Breast epithelium (tissue), 4 donors: Measurements from ENCODE around the gene CCND3. TPM values are rescaled to one million over a fixed set of nuclear protein-coding genes. Genes with fewer than 3 reads are reported as not detected.

Experiments used
- DNase-seq, 2 donors: peaks; one replicate each; pipeline ENCODE4 v3.0.0-alpha.2; 2019; ENCODE audit warnings: low spot score in 2 of 2
- H3K27ac ChIP-seq, 2 donors: fragments of 200-600 bp; sonication (generic) in 1 of 2; one replicate each; pipeline ENCODE4 v1.5.1; 2016 to 2019; ENCODE audit warnings: mild to moderate bottlenecking in 1 of 2
- H3K27me3 ChIP-seq, 2 donors: fragments of 200-600 bp; sonication (generic) in 1 of 2; one replicate each; pipeline versions ENCODE4 v1.5.1 to v1.6.0; 2017 to 2019; ENCODE audit warnings: control low read depth in 1 of 2, mild to moderate bottlenecking in 1 of 2
- H3K36me3 ChIP-seq: fragments of 200-600 bp; one replicate; pipeline ENCODE4 v1.5.1; 2019
- H3K4me1 ChIP-seq, 2 donors: fragments of 200-600 bp; sonication (generic); one replicate each; pipeline ENCODE4 v1.5.1; 2016 to 2019; ENCODE audit warnings: control low read depth in 1 of 2
- H3K4me3 ChIP-seq, 3 donors: fragments of 200-600 bp; sonication (generic); 1 replicate in 2 of 3; 2 replicates in 1 of 3; pipeline ENCODE4 v1.5.1; 2016 to 2019; ENCODE audit warnings: mild to moderate bottlenecking in 3 of 3, moderate library complexity in 2 of 3
- H3K9me3 ChIP-seq, 2 donors: fragments of 200-600 bp; sonication (generic) in 1 of 2; one replicate each; pipeline ENCODE4 v1.5.1; 2016 to 2019; ENCODE audit warnings: control low read depth in 1 of 2
- POLR2A ChIP-seq: fragments of 450-650 bp; IDR thresholded peaks from one replicate; pipeline ENCODE4 v1.6.1; 2016; ENCODE audit warnings: antibody characterized with exemption, mild to moderate bottlenecking, moderate library complexity
- POLR2AphosphoS5 ChIP-seq, 3 donors: sonication (generic); formaldehyde crosslinking; IDR thresholded peaks; one replicate each; pipeline ENCODE4 v1.6.1; 2017; ENCODE audit warnings: antibody characterized with exemption in 3 of 3
- intact Hi-C: fragments of 100-400 bp; cut with DNase I; formaldehyde crosslinking; loops from one replicate; pipeline ENCODE4 v1.15.1; 2023; ENCODE audit warnings: low total_unique reads
- total RNA-seq, 3 donors: library from RNA; depleted of rRNA; stranded (reverse); fragments of >200 nt; gene quantifications; one replicate each; pipeline ENCODE4 v1.1.0, GENCODE V29; 2016
- TF ChIP-seq, protein P1 (sequence below), 3 donors: fragments of 450-650 bp; IDR thresholded peaks; one replicate each; pipeline ENCODE4 v1.5.1; 2016 to 2017; ENCODE audit warnings: antibody characterized with exemption in 3 of 3, mild to moderate bottlenecking in 3 of 3, moderate library complexity in 3 of 3

The CCND3 gene
- total RNA-seq, 3 donors from 2014 or later = 115 to 297 (median 148) TPM

- Histone ChIP-seq H3K27me3 (no peaks in the 10 kb centered on the region), H3K4me1 (no peaks in the 10 kb centered on the region), H3K9me3 (no peaks in the 10 kb centered on the region), H3K36me3 (no peaks in the 10 kb centered on the region), H3K27ac (no peak overlapping the region), H3K4me3 (no peak overlapping the region)
- intact Hi-C loops = no loop called here
- TF ChIP-seq, protein P1, sequence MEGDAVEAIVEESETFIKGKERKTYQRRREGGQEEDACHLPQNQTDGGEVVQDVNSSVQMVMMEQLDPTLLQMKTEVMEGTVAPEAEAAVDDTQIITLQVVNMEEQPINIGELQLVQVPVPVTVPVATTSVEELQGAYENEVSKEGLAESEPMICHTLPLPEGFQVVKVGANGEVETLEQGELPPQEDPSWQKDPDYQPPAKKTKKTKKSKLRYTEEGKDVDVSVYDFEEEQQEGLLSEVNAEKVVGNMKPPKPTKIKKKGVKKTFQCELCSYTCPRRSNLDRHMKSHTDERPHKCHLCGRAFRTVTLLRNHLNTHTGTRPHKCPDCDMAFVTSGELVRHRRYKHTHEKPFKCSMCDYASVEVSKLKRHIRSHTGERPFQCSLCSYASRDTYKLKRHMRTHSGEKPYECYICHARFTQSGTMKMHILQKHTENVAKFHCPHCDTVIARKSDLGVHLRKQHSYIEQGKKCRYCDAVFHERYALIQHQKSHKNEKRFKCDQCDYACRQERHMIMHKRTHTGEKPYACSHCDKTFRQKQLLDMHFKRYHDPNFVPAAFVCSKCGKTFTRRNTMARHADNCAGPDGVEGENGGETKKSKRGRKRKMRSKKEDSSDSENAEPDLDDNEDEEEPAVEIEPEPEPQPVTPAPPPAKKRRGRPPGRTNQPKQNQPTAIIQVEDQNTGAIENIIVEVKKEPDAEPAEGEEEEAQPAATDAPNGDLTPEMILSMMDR (IDR thresholded peaks at IDR 0.05) = no peak
- TF ChIP-seq POLR2A = no peak
- TF ChIP-seq POLR2AphosphoS5 (IDR thresholded peaks at IDR 0.05) = no peak
- DNase-seq = no peak
Measured at GRCh38 chr6:41958022-41958856, 16.6 kb upstream of the CCND3 start.

GRCh38 chr6:41957117-41957516, 15.5 kb upstream of the CCND3 start:
- Histone ChIP-seq H3K27ac (no peak overlapping the region), H3K4me1 (no peaks in the 10 kb centered on the region), H3K36me3 (no peaks in the 10 kb centered on the region), H3K9me3 (no peaks in the 10 kb centered on the region), H3K27me3 (no peaks in the 10 kb centered on the region), H3K4me3 (no peak overlapping the region)
- no peak for TF ChIP-seq POLR2A
- TF ChIP-seq POLR2AphosphoS5 (IDR thresholded peaks at IDR 0.05) = no peak
- TF ChIP-seq, protein P1 (IDR thresholded peaks at IDR 0.05) = no peak
- DNase-seq = no peak
- intact Hi-C loops = no loop called here

DNA sequence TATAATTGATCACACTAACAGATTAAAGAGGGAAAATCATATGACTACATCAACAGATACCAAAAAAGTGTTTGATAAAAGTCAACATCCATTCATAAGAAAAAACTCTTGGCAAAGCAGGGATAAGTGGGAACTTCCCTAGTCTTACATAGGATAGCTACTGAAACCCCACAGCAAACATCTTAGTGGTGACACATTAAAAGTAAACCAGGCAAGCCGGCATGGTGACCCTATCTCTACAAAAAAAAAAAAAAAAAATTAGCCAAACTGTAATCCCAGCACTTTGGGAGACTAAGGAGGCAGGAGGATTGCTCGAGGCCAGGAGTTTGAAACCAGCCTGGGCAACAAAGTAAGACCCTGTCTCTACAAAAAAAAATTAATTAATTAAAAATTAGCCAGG, 13.8 kb upstream of the CCND3 start:
- DNase-seq = no peak
- Histone ChIP-seq H3K27me3 (no peaks in the 10 kb centered on the region), H3K27ac (no peak overlapping the region), H3K36me3 (no peaks in the 10 kb centered on the region), H3K4me1 (no peaks in the 10 kb centered on the region), H3K4me3 (no peak overlapping the region), H3K9me3 (no peaks in the 10 kb centered on the region)
- intact Hi-C loops = no loop called here
- TF ChIP-seq, protein P1 (IDR thresholded peaks at IDR 0.05) = no peak
- no peak for TF ChIP-seq POLR2A
- no peak for TF ChIP-seq POLR2AphosphoS5 (IDR thresholded peaks at IDR 0.05)

GRCh38 chr6:41954668-41955067, 13.1 kb upstream of the CCND3 start:
- DNase-seq = no peak
- intact Hi-C loops = no loop called here
- no peaks in the 10 kb centered on the region for H3K4me1 ChIP-seq
- H3K4me3 ChIP-seq = no peak overlapping the region
- TF ChIP-seq POLR2AphosphoS5 (IDR thresholded peaks at IDR 0.05) (no peak), POLR2A (no peak)
- TF ChIP-seq, protein P1 (IDR thresholded peaks at IDR 0.05) = no peak
- no peaks in the 10 kb centered on the region for H3K9me3 ChIP-seq
- H3K27ac ChIP-seq = no peak overlapping the region
- H3K27me3 ChIP-seq = no peaks in the 10 kb centered on the region
- no peaks in the 10 kb centered on the region for H3K36me3 ChIP-seq

GRCh38 chr6:41947581-41948220, 6.1 kb upstream of the CCND3 start:
- DNase-seq = no peak
- Histone ChIP-seq H3K4me3 (no peak overlapping the region), H3K27me3 (no peaks in the 10 kb centered on the region), H3K27ac (no peak overlapping the region), H3K4me1 (no peaks in the 10 kb centered on the region), H3K9me3 (no peaks in the 10 kb centered on the region), H3K36me3 (no peaks in the 10 kb centered on the region)
- TF ChIP-seq POLR2A (no peak), POLR2AphosphoS5 (IDR thresholded peaks at IDR 0.05) (no peak)
- TF ChIP-seq, protein P1 (IDR thresholded peaks at IDR 0.05) = no peak
- intact Hi-C loops = loop anchor here (5.0 kb wide), 1 partner anchor 95 kb away; no protein-coding TSS in a partner anchor
